ENCODE results near the gene DERL3. TPM values are rescaled to one million over a fixed set of nuclear protein-coding genes. Genes with fewer than 3 reads are reported as not detected.
A peak's percentile ranks its signal among the peaks of the same experiment; 100 is the strongest.
"Not testable (repeated sequence)": the region's sequence is repeated elsewhere in the genome, so short reads cannot be mapped to it uniquely, and the experiment has no call there.

DERL3 gene
- 13.4 and 14.8 TPM in 2 replicates for total RNA-seq

DNA sequence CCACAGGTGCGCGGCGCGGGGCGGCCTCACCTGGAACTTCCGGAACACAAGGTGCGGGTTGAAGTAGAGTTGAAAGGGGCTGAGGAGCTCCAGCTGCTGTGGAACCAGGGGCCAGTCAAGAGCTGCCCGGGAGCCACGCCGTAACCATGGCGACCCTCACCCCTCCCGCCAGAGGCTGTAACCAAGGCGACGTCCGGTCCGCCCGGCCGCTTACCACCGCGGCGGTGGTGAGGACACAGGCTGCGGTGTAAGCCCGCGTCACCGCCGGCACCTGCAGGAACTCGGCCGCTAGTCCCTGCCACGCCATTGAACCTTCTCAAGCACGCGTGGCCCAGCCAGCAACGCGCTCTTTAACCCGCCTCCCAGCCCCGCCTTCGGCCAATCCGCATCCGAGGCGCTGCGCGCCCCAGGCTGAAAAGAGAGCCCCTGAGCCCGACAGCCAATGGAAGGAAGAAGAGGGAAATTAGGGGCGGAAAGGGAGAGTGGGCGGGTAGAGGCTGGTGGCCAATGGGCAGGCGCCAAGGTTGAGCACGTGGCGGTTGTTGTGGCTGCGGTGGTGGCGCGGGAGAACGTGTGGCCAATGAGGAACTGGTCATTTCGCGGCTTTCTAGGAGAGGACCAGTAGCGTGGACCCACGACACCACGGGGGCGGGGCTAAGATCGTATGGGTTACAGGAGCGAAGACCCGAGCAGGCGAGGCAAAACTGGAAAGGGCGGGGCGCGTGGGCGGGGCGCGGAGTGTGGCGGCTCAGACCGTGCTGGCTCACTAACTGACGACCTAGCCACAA, at the start of gene DERL3:
TSS of gene DERL3 (minus strand) at position 326 of the 788 bp plus-strand sequence. CDS start at position 307, 19 bp downstream.
- H3K4me1 Mint-ChIP-seq = peaks cover 25% of the 10 kb centered on the region
- intact Hi-C loops (cut with micrococcal nuclease) = loop anchor here (1.0 to 10.0 kb wide), 3 partner anchors 52 to 124 kb away; partner anchors contain the start of gene CHCHD10
- peak within 1 kb of the TSS; percentile 96 for H3K27ac Mint-ChIP-seq
- peak within 1 kb of the TSS; percentile 97 for H3K4me3 Mint-ChIP-seq
- no peaks in the 10 kb centered on the region for H3K9me3 Mint-ChIP-seq
- H3K36me3 Mint-ChIP-seq (ENCODE audit: low read depth) = peaks cover 7% of the 10 kb centered on the region
- peak; percentile 99 for DNase-seq
- H3K27me3 Mint-ChIP-seq = peaks cover 11% of the 10 kb centered on the region

DNA sequence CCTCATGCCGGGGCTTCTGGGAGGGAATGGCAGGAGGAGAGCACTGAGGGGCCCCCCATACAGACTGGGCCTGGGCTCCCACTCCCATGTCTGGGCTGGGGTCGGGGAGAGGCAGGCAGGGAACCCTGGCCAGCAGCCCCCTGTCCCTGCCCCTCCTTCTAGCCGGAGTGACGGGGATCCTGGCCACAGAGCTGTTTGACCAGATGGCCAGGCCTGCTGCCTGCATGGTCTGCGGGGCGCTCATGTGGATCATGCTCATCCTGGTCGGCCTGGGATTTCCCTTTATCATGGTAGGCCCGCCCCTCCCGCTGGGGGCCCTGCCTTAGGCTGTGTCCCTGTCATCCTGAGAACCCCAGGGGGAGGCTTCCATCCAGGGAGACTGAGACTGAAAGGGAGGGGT, 45.3 kb upstream of the DERL3 start:
- H3K9me3 Mint-ChIP-seq = no peaks in the 10 kb centered on the region
- H3K27me3 Mint-ChIP-seq = no peaks in the 10 kb centered on the region
- no peak overlapping the region for H3K27ac Mint-ChIP-seq
- H3K4me1 Mint-ChIP-seq = no peaks in the 10 kb centered on the region
- intact Hi-C loops (cut with micrococcal nuclease) = no loop called here
- H3K4me3 Mint-ChIP-seq = no peak overlapping the region
- DNase-seq = no peak
- no peaks in the 10 kb centered on the region for H3K36me3 Mint-ChIP-seq (ENCODE audit: low read depth)

DNA sequence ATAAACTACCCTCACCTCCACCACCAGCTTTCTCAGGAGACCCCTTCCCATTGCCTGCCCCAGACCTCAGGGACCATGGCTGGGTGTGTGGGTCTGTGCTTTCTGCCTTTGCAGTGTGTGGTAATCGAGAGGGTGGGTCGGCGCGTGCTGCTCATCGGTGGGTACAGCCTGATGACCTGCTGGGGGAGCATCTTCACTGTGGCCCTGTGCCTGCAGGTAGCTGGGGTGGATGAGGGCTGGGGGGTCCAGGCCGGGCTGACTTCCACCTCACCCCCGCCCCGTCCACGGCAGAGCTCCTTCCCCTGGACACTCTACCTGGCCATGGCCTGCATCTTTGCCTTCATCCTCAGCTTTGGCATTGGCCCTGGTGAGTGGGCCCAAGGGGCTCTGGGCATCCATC, 44.9 kb upstream of the DERL3 start:
- no peaks in the 10 kb centered on the region for H3K36me3 Mint-ChIP-seq (ENCODE audit: low read depth)
- no peaks in the 10 kb centered on the region for H3K4me1 Mint-ChIP-seq
- H3K4me3 Mint-ChIP-seq = no peak overlapping the region
- H3K27ac Mint-ChIP-seq = no peak overlapping the region
- no peaks in the 10 kb centered on the region for H3K9me3 Mint-ChIP-seq
- H3K27me3 Mint-ChIP-seq = no peaks in the 10 kb centered on the region
- DNase-seq = no peak
- intact Hi-C loops (cut with micrococcal nuclease) = no loop called here

DNA sequence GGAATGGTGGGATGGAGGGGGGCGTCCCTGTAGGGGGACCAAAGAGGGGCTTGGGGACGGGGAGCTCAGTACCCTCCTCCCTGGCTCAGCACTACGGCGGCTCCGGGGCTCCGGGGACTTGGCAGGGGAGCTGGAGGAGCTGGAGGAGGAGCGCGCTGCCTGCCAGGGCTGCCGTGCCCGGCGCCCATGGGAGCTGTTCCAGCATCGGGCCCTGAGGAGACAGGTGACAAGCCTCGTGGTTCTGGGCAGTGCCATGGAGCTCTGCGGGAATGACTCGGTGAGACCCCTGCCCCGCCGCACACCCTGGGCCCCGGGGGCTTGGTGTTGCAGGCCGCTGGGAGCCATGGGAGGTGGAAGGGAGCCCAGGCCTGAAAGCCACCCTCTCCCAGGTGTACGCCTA, 43.6 kb upstream of the DERL3 start:
- no peaks in the 10 kb centered on the region for H3K36me3 Mint-ChIP-seq (ENCODE audit: low read depth)
- H3K4me1 Mint-ChIP-seq = no peaks in the 10 kb centered on the region
- DNase-seq = no peak
- intact Hi-C loops (cut with micrococcal nuclease) = no loop called here
- H3K9me3 Mint-ChIP-seq = no peaks in the 10 kb centered on the region
- no peaks in the 10 kb centered on the region for H3K27me3 Mint-ChIP-seq
- no peak overlapping the region for H3K4me3 Mint-ChIP-seq
- no peak overlapping the region for H3K27ac Mint-ChIP-seq

DNA sequence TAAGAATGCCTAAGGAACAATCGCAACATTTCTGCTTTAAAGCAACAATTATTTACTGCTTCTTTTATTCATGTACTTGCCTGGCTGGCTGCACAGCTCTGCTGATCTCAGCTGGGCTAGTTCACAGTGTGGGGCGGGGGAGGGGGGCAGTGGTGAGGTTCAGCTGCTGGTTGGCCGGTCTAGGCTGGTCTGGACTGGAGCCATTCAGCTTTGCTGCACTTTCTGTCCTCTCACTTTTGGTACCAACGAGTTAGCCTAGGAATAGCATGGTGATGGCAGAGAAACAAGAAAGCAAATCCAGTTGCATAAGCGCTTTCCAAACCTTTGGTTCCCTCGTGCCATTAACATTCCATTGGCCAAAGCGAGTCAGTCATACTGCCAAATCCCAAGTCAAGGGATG, 39.4 kb upstream of the DERL3 start:
- Mint-ChIP-seq H3K4me1 (no peaks in the 10 kb centered on the region), H3K27me3 (no peaks in the 10 kb centered on the region), H3K9me3 (no peaks in the 10 kb centered on the region), H3K36me3 (ENCODE audit: low read depth) (no peaks in the 10 kb centered on the region), H3K27ac (no peak overlapping the region), H3K4me3 (no peak overlapping the region)
- no peak for DNase-seq
- intact Hi-C loops (cut with micrococcal nuclease) = no loop called here

DNA sequence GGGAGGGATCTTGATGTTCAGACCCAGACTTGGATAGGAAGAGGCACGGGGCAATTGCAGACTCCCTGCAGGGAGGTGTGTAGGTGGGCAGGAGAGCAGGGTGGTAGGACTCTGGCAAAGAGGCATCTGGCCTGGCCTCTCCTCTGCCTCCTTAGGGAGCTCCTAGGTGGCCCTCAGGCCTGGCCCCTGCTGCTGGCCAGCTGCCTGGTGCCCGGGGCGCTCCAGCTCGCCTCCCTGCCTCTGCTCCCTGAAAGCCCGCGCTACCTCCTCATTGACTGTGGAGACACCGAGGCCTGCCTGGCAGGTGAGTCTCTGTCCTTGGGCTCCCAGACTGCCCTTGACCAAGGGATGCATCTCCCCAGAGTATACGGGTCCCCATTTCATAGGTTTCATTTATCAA, 38.8 kb upstream of the DERL3 start:
- H3K9me3 Mint-ChIP-seq = no peaks in the 10 kb centered on the region
- DNase-seq = no peak

DNA sequence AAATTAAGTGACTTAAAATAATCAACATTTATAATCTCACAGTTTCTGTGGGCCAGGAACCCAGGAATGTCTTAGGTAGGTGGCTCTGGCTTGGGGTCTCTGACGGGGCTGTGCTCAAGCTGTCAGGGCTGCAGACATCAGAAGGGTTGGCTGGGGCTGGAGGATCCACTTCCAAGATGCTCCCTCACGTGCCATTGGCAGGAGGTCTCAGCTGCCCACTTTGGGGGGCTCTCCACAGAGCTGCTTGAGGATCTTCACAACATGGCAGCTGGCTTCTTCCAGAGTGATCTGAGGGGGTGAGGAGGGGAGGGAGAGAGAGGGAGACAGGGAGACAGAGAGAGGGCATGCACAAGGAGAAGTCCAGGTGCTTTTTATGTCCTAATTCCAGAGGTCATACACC, 37.0 kb upstream of the DERL3 start:
- H3K27me3 Mint-ChIP-seq = no peaks in the 10 kb centered on the region
- no peaks in the 10 kb centered on the region for H3K9me3 Mint-ChIP-seq
- H3K4me1 Mint-ChIP-seq = no peaks in the 10 kb centered on the region
- intact Hi-C loops (cut with micrococcal nuclease) = no loop called here
- no peak overlapping the region for H3K27ac Mint-ChIP-seq
- no peak overlapping the region for H3K4me3 Mint-ChIP-seq
- H3K36me3 Mint-ChIP-seq (ENCODE audit: low read depth) = no peaks in the 10 kb centered on the region
- DNase-seq = no peak

More for the DNA sequence above, 38.8 kb upstream of the DERL3 start:
- Mint-ChIP-seq H3K27ac (no peak overlapping the region), H3K36me3 (ENCODE audit: low read depth) (no peaks in the 10 kb centered on the region), H3K4me3 (no peak overlapping the region), H3K27me3 (no peaks in the 10 kb centered on the region), H3K4me1 (no peaks in the 10 kb centered on the region)
- intact Hi-C loops (cut with micrococcal nuclease) = no loop called here

DNA sequence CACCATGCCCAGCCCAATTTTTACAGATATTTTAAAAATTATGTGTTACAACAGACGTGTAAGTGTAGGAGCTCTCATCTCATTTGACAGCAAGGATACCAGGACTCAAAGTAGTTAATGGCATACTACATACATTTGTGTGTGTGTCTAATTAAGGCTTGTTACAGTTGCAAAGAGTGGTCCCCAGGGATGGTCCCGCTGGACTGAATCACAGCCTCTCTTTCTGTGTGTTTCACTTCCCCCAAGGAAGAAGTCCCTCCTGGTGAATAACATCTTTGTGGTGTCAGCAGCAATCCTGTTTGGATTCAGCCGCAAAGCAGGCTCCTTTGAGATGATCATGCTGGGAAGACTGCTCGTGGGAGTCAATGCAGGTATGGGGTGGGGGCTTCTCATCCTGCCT, 36.1 kb upstream of the DERL3 start:
- intact Hi-C loops (cut with micrococcal nuclease) = no loop called here
- H3K4me3 Mint-ChIP-seq = no peak overlapping the region
- no peaks in the 10 kb centered on the region for H3K27me3 Mint-ChIP-seq
- DNase-seq = no peak
- no peaks in the 10 kb centered on the region for H3K36me3 Mint-ChIP-seq (ENCODE audit: low read depth)
- no peaks in the 10 kb centered on the region for H3K4me1 Mint-ChIP-seq
- H3K27ac Mint-ChIP-seq = no peak overlapping the region
- H3K9me3 Mint-ChIP-seq = no peaks in the 10 kb centered on the region

DNA sequence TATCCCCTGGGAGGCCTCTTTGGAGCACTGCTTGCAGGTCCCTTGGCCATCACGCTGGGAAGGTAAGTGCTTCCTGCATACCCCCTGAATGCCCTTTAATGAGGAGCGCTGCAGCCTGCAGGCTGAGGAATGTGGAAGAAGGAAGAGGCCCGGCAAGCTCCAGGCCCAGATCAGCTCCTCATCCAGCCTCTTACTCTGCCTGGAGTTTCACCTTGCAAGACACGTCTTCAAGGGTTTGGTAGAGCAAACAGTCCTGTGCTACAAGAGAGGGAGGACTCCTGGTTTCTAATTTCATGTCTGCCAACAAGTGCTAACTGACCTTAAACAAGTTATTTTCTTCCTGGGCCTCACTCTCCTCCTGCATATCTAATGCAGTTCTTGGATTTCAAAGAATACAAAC, 29.8 kb upstream of the DERL3 start:
- Mint-ChIP-seq H3K4me3 (no peak overlapping the region), H3K27ac (no peak overlapping the region), H3K36me3 (ENCODE audit: low read depth) (peaks cover 1% of the 10 kb centered on the region), H3K9me3 (no peaks in the 10 kb centered on the region), H3K27me3 (no peaks in the 10 kb centered on the region), H3K4me1 (no peaks in the 10 kb centered on the region)
- intact Hi-C loops (cut with micrococcal nuclease) = no loop called here
- no peak for DNase-seq

DNA sequence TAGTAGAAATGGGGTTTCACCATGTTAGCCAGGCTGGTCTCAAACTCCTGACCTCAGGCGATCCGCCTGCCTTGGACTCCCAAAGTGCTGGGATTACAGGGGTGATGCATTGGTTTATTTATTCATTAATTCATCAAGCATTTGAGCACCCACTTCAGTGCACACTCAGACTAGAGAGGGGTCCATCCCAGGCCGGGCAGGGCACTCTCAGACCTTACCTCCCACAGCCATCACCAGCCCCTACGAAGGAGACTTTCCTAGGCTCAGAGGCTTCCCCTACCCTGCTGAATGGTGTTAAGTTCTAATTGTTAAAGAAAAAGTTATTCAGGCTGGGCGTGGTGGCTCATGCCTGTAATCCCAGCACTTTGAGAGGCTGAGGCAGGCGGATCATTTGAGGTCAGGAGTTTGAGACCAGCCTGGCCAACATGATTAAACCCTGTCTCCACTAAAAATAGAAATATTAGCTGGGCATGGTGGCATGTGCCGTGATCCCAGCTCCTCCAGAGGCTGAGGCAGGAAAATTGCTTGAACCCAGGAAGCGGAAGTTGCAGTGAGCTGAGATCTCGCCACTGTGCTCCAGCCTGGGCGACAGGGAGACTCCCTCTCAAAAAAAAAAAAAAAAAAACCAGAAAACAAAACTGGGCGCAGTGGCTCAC, 25.8 kb upstream of the DERL3 start:
- H3K4me3 Mint-ChIP-seq; H3K27ac Mint-ChIP-seq; H3K36me3 Mint-ChIP-seq (ENCODE audit: low read depth); H3K9me3 Mint-ChIP-seq; H3K4me1 Mint-ChIP-seq; H3K27me3 Mint-ChIP-seq; DNase-seq: not testable (repeated sequence)
- intact Hi-C loops (cut with micrococcal nuclease) = loop anchor here (5.0 kb wide), 1 partner anchor 93 kb away; no protein-coding TSS in a partner anchor

DNA sequence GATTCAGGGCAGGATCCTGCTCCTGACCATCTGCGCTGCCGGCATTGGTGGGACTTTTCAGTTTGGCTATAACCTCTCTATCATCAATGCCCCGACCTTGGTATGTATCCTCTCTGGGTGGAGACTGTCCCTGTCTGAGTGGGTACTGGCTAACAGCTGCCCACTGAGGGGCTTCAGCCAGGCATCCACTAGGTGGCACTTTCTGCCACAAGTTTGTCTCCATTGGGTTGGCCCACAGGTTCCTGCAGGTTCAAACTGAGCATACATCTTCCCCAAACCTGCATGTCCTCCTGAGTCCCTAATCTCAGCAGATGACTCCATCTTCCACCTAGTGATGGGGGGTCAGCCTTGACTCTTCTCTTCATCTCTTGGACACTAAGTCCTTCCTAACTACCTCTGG, 23.3 kb upstream of the DERL3 start:
- Mint-ChIP-seq H3K4me3 (no peak overlapping the region), H3K27ac (no peak overlapping the region), H3K4me1 (peaks cover 18% of the 10 kb centered on the region), H3K36me3 (ENCODE audit: low read depth) (no peaks in the 10 kb centered on the region), H3K9me3 (no peaks in the 10 kb centered on the region), H3K27me3 (no peaks in the 10 kb centered on the region)
- DNase-seq = peak; percentile 86
- intact Hi-C loops (cut with micrococcal nuclease) = loop anchor here (5.0 kb wide), 1 partner anchor 95 kb away; no protein-coding TSS in a partner anchor

DNA sequence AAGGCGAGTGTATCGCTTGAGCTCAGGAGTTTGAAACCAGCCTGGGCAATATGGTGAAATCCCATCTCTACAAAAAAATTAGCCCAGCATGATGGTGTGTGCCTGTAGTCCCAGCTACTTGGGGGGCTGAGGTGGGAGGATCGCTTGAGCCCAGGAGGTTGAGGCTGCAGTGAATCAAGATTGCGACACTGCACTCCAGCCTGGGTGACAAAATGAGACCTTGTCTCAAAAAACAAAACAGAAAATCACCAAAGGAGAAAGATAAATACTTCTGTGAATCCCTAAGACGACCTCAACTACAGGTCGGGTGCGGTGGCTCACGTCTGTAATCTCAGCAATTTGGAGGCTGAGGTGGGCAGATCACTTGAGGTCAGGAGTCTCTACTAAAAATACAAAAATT, 21.4 kb upstream of the DERL3 start:
- intact Hi-C loops (cut with micrococcal nuclease) = loop anchor here (5.0 kb wide), 1 partner anchor 97 kb away; no protein-coding TSS in a partner anchor
- H3K4me1 Mint-ChIP-seq = peaks cover 24% of the 10 kb centered on the region
- not testable (repeated sequence) for H3K9me3 Mint-ChIP-seq; H3K27ac Mint-ChIP-seq; H3K4me3 Mint-ChIP-seq; DNase-seq; H3K36me3 Mint-ChIP-seq (ENCODE audit: low read depth); H3K27me3 Mint-ChIP-seq

DNA sequence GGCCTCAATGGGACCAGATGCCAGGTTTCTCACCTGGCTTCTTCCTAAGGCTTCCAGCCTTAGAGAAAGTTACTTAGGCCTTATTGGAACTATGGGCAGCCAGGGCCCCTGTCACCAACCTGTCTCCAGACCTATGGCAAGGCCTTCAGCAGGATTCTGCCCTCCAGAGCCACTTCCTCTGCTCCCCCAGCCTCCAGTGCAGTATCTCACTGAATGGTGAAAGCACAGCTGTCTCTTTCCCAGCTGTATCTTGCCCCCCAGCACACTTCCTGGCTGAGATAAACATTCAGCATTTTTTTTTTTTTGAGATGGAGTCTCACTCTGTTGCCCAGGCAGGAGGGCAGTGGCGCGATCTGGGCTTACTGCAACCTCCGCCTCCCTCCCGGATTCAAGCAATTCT, 20.4 kb upstream of the DERL3 start:
- peak overlapping the region; percentile 90 for H3K4me3 Mint-ChIP-seq
- no peaks in the 10 kb centered on the region for H3K9me3 Mint-ChIP-seq
- H3K27ac Mint-ChIP-seq = no peak overlapping the region
- H3K27me3 Mint-ChIP-seq = peaks cover 6% of the 10 kb centered on the region
- H3K4me1 Mint-ChIP-seq = peaks cover 24% of the 10 kb centered on the region
- no peak for DNase-seq
- intact Hi-C loops (cut with micrococcal nuclease) = loop anchor here (5.0 kb wide), 1 partner anchor 33 kb away; the partner anchor contains the start of gene MIF
- H3K36me3 Mint-ChIP-seq (ENCODE audit: low read depth) = no peaks in the 10 kb centered on the region

DNA sequence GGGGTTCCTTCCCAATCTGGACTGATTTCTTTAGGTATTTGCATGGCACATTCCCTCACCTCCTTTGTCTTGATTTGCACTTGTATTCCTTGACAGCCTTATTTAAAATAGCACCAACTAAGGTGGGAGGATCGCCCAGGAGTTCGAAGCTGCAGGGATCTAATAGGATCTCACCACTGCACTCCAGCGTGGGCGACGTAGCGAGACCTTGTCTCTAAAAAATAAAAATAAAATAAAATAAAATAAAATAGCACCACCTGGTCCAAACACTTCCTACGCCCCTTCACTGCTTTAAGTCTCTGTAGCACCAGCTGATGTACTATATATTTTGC, 19.6 kb upstream of the DERL3 start:
- Mint-ChIP-seq H3K27me3 (peaks cover 6% of the 10 kb centered on the region), H3K27ac (peak overlapping the region; percentile 88), H3K4me1 (peaks cover 24% of the 10 kb centered on the region), H3K9me3 (no peaks in the 10 kb centered on the region), H3K36me3 (ENCODE audit: low read depth) (no peaks in the 10 kb centered on the region), H3K4me3 (peak overlapping the region; percentile 90)
- no peak for DNase-seq
- intact Hi-C loops (cut with micrococcal nuclease) = loop anchor here (5.0 kb wide), 1 partner anchor 34 kb away; the partner anchor contains the start of gene MIF

All from activated CD4-positive, alpha-beta T cell treated with anti-CD3 and anti-CD28 coated beads, Interleukin-2, amount 10 ng/mL, durations not matched to agents 24 days and 14 days (primary cell).